Thymus (tissue), 11 donors: ENCODE results near the gene DAPL1. TPM values are rescaled to one million over a fixed set of nuclear protein-coding genes. Genes with fewer than 3 reads are reported as not detected.
"Not testable (repeated sequence)": the region's sequence is repeated elsewhere in the genome, so short reads cannot be mapped to it uniquely, and the experiment has no call there.

Experiments used
- DNase-seq, 9 donors: peaks; one replicate each; pipeline ENCODE4 v3.0.0-alpha.2; 2013; ENCODE audit warnings: low spot score in 9 of 9, low read depth in 6 of 9, missing footprints in 1 of 9
- H3K27ac ChIP-seq, 2 donors: one replicate each; pipeline ENCODE4 v1.5.1; 2013; ENCODE audit warnings: control low read depth in 1 of 2, low read depth in 1 of 2, low read length in 1 of 2, mild to moderate bottlenecking in 1 of 2, moderate library complexity in 1 of 2
- H3K27me3 ChIP-seq, 2 donors: one replicate each; pipeline ENCODE4 v1.5.1; 2013; ENCODE audit warnings: low read length in 1 of 2; ENCODE audit not compliant: control insufficient read depth in 2 of 2, insufficient read depth in 1 of 2
- H3K36me3 ChIP-seq, 2 donors: one replicate each; pipeline ENCODE4 v1.5.1; 2013; ENCODE audit warnings: low read length in 1 of 2, mild to moderate bottlenecking in 1 of 2, moderate library complexity in 1 of 2; ENCODE audit not compliant: control insufficient read depth in 2 of 2, insufficient read depth in 2 of 2
- H3K4me1 ChIP-seq, 2 donors: one replicate each; pipeline ENCODE4 v1.5.1; 2013; ENCODE audit warnings: low read length in 2 of 2; ENCODE audit not compliant: control insufficient read depth in 2 of 2, insufficient read depth in 2 of 2
- H3K4me3 ChIP-seq, 2 donors: one replicate each; pipeline ENCODE4 v1.5.1; 2013; ENCODE audit warnings: low read length in 2 of 2, control low read depth in 1 of 2, mild to moderate bottlenecking in 1 of 2
- H3K9me3 ChIP-seq, 2 donors: one replicate each; pipeline ENCODE4 v1.5.1; 2013; ENCODE audit warnings: low read length in 1 of 2, mild to moderate bottlenecking in 1 of 2; ENCODE audit not compliant: control insufficient read depth in 2 of 2, insufficient read depth in 1 of 2
- WGBS: extraction: QIAGEN DNeasy Blood & Tissue Kit; methylation state at CpG from one replicate; pipeline ENCODE4 v1.1.7; 2013; 5-methylcytosine and 5-hydroxymethylcytosine counted together
- polyA plus RNA-seq: library from polyadenylated mRNA; stranded (reverse); fragments of 200-250 nt; gene quantifications from one replicate; pipeline ENCODE4 v1.2.3, GENCODE V29; 2013
- total RNA-seq: library from RNA; stranded (reverse); fragments of 120-200 nt; gene quantifications from one replicate; pipeline ENCODE4 v1.2.4, GENCODE V29; 2013
- donor health status: healthy.

DAPL1 gene
- total and polyA plus RNA-seq, 2 donors = 2.9 to 47.4 TPM

DNA sequence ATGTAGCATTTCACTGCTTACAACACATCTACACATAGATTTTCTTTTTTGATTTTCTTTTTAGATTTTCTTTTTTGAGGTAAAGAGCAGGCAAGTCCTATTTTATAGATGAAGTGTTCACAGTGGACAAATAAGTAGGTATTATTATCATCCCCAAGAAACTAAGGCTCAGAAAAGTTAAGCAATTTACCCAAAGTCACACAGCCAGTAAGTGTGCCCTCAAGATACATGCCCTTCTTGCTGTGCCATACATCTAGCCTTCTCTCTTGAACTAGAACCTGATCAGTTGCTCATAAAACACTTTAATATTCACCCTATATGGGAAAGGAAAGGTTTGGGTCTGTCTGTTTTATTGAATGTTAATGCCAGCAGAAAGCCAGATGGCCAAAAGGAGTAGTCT, 50.3 kb downstream of the DAPL1 start:
- DNase-seq = no peak
- Histone ChIP-seq H3K27ac (no peak overlapping the region), H3K9me3 (no peaks in the 10 kb centered on the region), H3K4me1 (no peaks in the 10 kb centered on the region), H3K4me3 (no peak overlapping the region), H3K27me3 (no peaks in the 10 kb centered on the region), H3K36me3 (no peaks in the 10 kb centered on the region)

DNA sequence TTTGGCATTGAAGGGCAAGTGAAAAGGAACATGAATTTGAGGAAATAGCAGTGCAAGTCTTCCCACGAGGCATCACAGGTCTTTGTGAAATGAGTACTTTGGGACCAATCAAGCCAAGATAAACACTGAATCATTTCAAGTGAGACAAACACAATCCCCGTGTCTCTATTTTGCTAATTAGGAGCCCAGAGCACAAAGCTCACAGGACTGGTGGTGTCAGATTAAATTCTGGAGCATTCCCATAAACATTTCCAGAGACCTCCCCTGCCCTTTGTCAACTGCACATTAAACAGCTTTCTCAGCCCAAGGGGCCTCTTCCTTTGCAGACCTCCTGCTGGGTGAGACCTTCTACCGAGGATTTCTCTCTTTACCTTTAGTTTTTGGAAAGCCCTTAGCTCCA, 50.7 kb downstream of the DAPL1 start:
- WGBS = 76% methylated on average over 3 of the region's 3 CpGs
- Histone ChIP-seq H3K9me3 (no peaks in the 10 kb centered on the region), H3K36me3 (no peaks in the 10 kb centered on the region), H3K27ac (no peak overlapping the region), H3K27me3 (no peaks in the 10 kb centered on the region), H3K4me3 (no peak overlapping the region), H3K4me1 (no peaks in the 10 kb centered on the region)
- no peak for DNase-seq

DNA sequence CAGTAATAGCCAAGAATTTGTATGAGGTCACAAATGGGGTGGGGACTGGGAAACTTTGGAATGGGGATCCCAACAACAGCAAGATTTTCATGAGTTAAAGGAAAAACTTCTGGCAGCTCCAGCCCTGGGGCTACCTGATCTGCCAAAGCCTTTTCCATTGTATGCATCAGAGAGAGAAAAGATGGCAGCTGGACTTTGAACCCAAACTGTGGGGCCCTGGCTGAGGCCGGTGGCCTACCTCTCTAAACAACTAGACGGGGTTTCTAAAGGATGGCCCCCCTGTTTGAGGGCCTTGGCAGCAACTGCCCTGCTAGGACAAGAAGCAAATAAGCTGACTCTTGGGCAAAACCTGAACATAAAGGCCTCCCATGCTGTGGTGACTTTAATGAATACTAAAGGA, 52.4 kb downstream of the DAPL1 start:
- H3K27ac ChIP-seq, H3K27me3 ChIP-seq, H3K9me3 ChIP-seq, H3K4me3 ChIP-seq, H3K36me3 ChIP-seq, H3K4me1 ChIP-seq, DNase-seq: not testable (repeated sequence)
- 86% methylated on average over 2 of the region's 2 CpGs for WGBS

DNA sequence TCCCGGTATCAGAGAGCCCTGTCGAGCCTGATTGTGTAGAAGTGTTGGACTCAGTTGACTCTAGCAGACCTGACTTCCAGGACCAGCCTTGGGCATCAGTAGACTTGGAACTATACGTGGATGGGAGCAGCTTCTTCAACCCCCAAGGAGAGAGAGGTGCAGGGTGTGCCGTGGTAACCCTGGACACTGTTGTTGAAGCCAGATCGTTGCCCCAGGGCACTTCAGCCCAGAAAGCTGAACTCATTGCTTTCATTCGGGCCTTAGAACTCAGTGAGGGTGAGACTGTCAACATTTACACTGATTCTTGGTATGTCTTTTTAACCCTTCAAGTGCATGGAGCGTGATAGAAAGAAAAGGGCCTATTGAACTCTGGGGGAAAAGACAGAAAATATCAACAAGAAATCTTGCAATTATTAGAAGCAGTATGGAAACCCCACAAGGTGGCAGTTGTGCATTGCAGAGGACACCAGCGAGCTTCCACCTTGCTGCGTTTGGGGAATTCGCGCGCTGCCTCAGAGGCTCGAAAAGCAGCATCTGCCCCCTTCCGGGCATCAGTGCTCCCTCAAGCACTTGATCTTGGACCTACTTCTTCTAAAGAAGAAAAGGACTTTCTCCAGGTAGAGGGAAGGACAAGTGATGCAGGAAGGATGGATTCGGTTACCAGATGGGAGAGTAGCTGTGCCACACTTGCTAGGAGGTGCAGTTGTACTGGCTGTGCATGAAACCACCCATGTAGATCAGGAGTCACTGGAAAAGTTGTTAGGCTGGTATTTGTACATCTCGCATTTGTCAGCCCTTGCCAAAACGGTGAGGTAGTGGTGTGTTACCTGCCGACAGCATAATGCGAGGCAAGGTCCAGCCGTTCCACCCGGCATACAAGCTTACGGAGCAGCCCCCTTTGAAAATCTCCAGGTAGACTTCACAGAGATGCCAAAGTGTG, 53.2 kb downstream of the DAPL1 start:
- H3K9me3 ChIP-seq, H3K27ac ChIP-seq, H3K36me3 ChIP-seq, H3K4me1 ChIP-seq, H3K27me3 ChIP-seq, DNase-seq, H3K4me3 ChIP-seq: not testable (repeated sequence)
- 90% methylated on average over 21 of the region's 22 CpGs for WGBS

DNA sequence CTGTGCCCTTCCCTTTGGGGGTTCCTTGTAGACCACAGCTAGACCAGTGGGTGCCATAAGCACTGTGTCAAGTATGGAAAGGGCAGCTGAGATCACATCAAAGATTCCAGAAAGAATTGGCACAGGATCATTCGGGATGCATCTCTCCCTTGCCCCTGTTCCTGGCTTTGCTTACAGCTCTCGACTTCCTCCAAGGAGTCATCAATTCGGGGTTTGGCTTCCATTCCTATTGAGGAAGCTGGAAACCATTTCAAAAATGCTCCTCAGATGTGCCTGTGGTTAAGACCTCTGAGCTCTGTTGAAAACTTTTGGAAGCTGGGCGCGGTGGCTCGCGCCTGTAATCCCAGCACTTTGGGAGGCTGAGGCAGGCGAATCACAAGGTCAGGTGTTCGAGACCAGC, 65.1 kb downstream of the DAPL1 start:
- H3K4me3 ChIP-seq, H3K36me3 ChIP-seq, H3K27ac ChIP-seq, H3K9me3 ChIP-seq, H3K4me1 ChIP-seq, H3K27me3 ChIP-seq, DNase-seq: not testable (repeated sequence)
- WGBS = 95% methylated on average over 9 of the region's 9 CpGs

DNA sequence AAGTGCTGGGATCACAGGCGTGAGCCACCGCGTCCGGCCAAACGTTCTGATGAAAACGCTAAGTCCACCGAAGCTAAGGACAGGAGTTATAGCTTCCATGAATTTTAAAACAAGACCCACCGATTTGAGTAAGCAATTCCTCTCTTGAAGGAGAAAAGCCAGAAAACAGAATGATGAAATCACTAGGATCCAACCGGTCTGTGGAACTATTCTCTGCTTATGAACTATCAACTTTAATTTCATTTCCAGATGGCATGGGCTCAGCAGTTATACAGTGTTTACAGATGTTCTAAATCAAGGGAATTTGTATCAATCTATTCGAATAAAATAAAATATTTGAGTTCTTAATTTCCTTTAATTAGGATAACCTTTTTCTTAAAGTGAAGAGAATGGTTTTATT, 66.5 kb downstream of the DAPL1 start:
- H3K27me3 ChIP-seq, H3K27ac ChIP-seq, H3K4me1 ChIP-seq, DNase-seq, H3K9me3 ChIP-seq, H3K36me3 ChIP-seq, H3K4me3 ChIP-seq: not testable (repeated sequence)
- 97% methylated on average over 10 of the region's 10 CpGs for WGBS

DNA sequence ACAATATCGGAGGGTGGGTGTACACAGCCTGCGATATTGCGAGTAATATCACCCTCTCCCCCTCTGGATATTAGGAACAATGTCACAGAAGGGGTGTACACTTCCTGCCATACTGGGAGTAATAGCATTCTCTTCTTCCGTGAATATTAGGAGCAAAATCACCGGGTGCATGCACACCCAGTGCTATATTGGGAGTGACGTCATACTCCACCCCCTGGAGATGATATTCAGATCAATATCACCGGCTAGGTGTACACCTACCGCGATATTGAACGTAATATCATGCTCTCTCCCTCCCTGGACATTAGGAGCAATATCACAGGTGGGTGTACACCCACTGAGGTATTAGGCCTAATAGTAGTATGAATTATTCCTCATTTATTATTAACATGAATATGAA, 70.4 kb downstream of the DAPL1 start:
- H3K27ac ChIP-seq, H3K27me3 ChIP-seq, DNase-seq, H3K4me3 ChIP-seq, H3K36me3 ChIP-seq, H3K4me1 ChIP-seq, H3K9me3 ChIP-seq: not testable (repeated sequence)
- 98% methylated on average over 10 of the region's 10 CpGs for WGBS

Other genes with a start within 250 kb of the DAPL1 start
- gene TANC1, start 173.3 kb downstream of the DAPL1 start, total RNA-seq = 3.5 TPM
- 13.0 TPM for gene TANC1, start 173.3 kb downstream of the DAPL1 start, polyA plus RNA-seq